Measurements from ENCODE around the gene EIF3K.

Gene EIF3K

DNA sequence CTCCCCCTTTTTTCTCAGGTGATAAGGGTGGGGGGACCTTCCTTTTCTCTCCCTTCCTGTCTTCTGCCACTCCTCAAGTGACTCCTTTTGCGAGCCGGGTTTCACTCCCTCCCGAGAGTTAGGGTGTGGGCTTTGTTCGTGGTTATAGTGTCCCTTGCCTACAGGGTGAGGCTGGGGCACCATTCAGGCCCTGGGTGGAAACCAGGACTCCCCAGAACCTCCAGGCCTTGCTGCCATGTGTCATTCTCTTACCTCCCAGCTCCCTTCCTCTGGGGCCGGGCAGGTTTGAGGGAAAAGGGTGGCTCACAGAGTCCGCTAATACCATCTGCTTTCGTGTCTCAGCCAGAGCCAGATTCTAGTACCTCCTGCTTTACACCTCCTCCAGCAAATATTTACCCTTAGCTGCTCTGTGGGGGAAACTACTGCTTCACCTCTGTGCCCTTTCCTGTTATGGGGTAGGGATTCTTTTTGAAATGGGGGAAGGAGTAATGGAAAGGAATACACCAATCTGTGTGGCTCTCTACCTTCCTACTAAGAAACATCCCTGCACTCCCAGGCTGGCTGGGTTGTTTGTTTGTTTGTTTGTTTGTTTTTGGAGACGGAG is 31.3 kb downstream of the EIF3K start:
- TF ChIP-seq ZC3H10 (CRISPR knock-in tag; IDR thresholded peaks at IDR 0.05), result no peak
- TF ChIP-seq ARNTL (CRISPR knock-in tag; IDR thresholded peaks at IDR 0.05; ENCODE audit: borderline replicate concordance, low read depth), result no peak
- no peak for TF ChIP-seq TCF4 (CRISPR knock-in tag; IDR thresholded peaks at IDR 0.05; ENCODE audit: borderline replicate concordance)
- TF ChIP-seq, protein P1, sequence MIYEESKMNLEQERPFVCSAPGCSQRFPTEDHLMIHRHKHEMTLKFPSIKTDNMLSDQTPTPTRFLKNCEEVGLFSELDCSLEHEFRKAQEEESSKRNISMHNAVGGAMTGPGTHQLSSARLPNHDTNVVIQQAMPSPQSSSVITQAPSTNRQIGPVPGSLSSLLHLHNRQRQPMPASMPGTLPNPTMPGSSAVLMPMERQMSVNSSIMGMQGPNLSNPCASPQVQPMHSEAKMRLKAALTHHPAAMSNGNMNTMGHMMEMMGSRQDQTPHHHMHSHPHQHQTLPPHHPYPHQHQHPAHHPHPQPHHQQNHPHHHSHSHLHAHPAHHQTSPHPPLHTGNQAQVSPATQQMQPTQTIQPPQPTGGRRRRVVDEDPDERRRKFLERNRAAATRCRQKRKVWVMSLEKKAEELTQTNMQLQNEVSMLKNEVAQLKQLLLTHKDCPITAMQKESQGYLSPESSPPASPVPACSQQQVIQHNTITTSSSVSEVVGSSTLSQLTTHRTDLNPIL (CRISPR knock-in tag; IDR thresholded peaks at IDR 0.05; ENCODE audit: low read depth), result no peak
- TF ChIP-seq BACH2 (CRISPR knock-in tag; IDR thresholded peaks at IDR 0.05; ENCODE audit: borderline replicate concordance), result no peak
- no peak for TF ChIP-seq PPARA (CRISPR knock-in tag; IDR thresholded peaks at IDR 0.05; ENCODE audit: borderline replicate concordance)
- TF ChIP-seq, protein P2, sequence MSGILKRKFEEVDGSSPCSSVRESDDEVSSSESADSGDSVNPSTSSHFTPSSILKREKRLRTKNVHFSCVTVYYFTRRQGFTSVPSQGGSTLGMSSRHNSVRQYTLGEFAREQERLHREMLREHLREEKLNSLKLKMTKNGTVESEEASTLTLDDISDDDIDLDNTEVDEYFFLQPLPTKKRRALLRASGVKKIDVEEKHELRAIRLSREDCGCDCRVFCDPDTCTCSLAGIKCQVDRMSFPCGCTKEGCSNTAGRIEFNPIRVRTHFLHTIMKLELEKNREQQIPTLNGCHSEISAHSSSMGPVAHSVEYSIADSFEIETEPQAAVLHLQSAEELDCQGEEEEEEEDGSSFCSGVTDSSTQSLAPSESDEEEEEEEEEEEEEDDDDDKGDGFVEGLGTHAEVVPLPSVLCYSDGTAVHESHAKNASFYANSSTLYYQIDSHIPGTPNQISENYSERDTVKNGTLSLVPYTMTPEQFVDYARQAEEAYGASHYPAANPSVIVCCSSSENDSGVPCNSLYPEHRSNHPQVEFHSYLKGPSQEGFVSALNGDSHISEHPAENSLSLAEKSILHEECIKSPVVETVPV (CRISPR knock-in tag; IDR thresholded peaks at IDR 0.05), result no peak
- no peak for TF ChIP-seq ESRRG (CRISPR knock-in tag; IDR thresholded peaks at IDR 0.05)
- no peak for TF ChIP-seq ZFP30 (CRISPR knock-in tag; IDR thresholded peaks at IDR 0.05)
- no peak for TF ChIP-seq ZNF8 (CRISPR knock-in tag; IDR thresholded peaks at IDR 0.05)
- TF ChIP-seq ZNF70 (CRISPR knock-in tag; IDR thresholded peaks at IDR 0.05), result no peak
- TF ChIP-seq, protein P3, sequence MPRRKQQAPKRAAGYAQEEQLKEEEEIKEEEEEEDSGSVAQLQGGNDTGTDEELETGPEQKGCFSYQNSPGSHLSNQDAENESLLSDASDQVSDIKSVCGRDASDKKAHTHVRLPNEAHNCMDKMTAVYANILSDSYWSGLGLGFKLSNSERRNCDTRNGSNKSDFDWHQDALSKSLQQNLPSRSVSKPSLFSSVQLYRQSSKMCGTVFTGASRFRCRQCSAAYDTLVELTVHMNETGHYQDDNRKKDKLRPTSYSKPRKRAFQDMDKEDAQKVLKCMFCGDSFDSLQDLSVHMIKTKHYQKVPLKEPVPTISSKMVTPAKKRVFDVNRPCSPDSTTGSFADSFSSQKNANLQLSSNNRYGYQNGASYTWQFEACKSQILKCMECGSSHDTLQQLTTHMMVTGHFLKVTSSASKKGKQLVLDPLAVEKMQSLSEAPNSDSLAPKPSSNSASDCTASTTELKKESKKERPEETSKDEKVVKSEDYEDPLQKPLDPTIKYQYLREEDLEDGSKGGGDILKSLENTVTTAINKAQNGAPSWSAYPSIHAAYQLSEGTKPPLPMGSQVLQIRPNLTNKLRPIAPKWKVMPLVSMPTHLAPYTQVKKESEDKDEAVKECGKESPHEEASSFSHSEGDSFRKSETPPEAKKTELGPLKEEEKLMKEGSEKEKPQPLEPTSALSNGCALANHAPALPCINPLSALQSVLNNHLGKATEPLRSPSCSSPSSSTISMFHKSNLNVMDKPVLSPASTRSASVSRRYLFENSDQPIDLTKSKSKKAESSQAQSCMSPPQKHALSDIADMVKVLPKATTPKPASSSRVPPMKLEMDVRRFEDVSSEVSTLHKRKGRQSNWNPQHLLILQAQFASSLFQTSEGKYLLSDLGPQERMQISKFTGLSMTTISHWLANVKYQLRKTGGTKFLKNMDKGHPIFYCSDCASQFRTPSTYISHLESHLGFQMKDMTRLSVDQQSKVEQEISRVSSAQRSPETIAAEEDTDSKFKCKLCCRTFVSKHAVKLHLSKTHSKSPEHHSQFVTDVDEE (CRISPR knock-in tag; IDR thresholded peaks at IDR 0.05), result no peak
- no peak for TF ChIP-seq ZFP3 (CRISPR knock-in tag; IDR thresholded peaks at IDR 0.05)
- TF ChIP-seq OSR1 (CRISPR knock-in tag; IDR thresholded peaks at IDR 0.05), result no peak
- TF ChIP-seq CSDC2 (CRISPR knock-in tag; IDR thresholded peaks at IDR 0.05), result no peak
- no peak for TF ChIP-seq ZNF565 (CRISPR knock-in tag; conservative IDR thresholded peaks at IDR 0.05; ENCODE audit: low read depth)
- no peak for TF ChIP-seq GLIS3 (CRISPR knock-in tag; IDR thresholded peaks at IDR 0.05)
- ATAC-seq, result peak; percentile 1; the same call in 2 of the 3 replicates

DNA sequence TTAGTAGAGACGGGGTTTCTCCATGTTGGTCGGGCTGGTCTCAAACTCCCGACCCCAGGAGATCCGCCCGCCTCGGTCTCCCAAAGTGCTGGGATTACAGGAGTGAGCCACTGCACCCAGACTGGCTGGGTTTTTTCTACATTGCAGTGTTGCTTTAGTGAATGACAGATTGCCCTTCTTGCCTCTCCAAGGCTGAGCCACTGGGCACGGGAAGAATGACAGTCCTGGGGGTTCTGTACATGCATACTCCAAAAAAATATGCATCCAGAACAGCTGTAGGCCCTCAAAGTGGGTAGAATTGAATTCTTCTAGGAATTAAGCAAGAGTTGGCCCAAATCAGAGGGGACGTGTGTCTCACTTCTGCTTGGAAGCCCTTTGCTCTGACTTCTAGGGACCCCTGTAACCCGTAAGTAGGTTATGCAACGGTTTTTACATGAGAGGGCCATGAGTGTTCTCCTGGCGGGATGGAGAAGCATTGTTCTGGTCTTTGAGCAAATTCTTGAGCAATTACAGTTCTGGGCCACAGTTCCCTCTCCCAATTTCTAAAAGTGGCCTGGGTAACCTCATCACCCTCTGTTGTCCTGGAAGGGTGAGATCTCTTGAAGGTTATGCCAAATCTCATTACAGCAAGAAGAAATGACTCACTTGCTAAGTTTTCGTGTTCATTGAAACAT is 32.1 kb downstream of the EIF3K start:
- TF ChIP-seq, protein P1 (CRISPR knock-in tag; IDR thresholded peaks at IDR 0.05; ENCODE audit: low read depth), result no peak
- TF ChIP-seq ZFP3 (CRISPR knock-in tag; IDR thresholded peaks at IDR 0.05), result no peak
- TF ChIP-seq, protein P3 (CRISPR knock-in tag; IDR thresholded peaks at IDR 0.05), result no peak
- no peak for TF ChIP-seq TCF4 (CRISPR knock-in tag; IDR thresholded peaks at IDR 0.05; ENCODE audit: borderline replicate concordance)
- no peak for TF ChIP-seq ARNTL (CRISPR knock-in tag; IDR thresholded peaks at IDR 0.05; ENCODE audit: borderline replicate concordance, low read depth)
- TF ChIP-seq SNAI2 (CRISPR knock-in tag; IDR thresholded peaks at IDR 0.05), result no peak
- TF ChIP-seq ESRRG (CRISPR knock-in tag; IDR thresholded peaks at IDR 0.05), result no peak
- TF ChIP-seq, protein P4, sequence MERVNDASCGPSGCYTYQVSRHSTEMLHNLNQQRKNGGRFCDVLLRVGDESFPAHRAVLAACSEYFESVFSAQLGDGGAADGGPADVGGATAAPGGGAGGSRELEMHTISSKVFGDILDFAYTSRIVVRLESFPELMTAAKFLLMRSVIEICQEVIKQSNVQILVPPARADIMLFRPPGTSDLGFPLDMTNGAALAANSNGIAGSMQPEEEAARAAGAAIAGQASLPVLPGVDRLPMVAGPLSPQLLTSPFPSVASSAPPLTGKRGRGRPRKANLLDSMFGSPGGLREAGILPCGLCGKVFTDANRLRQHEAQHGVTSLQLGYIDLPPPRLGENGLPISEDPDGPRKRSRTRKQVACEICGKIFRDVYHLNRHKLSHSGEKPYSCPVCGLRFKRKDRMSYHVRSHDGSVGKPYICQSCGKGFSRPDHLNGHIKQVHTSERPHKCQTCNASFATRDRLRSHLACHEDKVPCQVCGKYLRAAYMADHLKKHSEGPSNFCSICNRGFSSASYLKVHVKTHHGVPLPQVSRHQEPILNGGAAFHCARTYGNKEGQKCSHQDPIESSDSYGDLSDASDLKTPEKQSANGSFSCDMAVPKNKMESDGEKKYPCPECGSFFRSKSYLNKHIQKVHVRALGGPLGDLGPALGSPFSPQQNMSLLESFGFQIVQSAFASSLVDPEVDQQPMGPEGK (CRISPR knock-in tag; IDR thresholded peaks at IDR 0.05; ENCODE audit: borderline replicate concordance), result no peak
- TF ChIP-seq, protein P2 (CRISPR knock-in tag; IDR thresholded peaks at IDR 0.05), result no peak
- TF ChIP-seq CSDC2 (CRISPR knock-in tag; IDR thresholded peaks at IDR 0.05), result no peak
- TF ChIP-seq ZC3H10 (CRISPR knock-in tag; IDR thresholded peaks at IDR 0.05), result no peak
- peak; percentile 24 for ATAC-seq

All from SK-N-SH treated with all-trans-retinoic acid at 6 μM for 48 hours (cell line).